Measurements from ENCODE around the gene MEF2A. TPM values are rescaled to one million over a fixed set of nuclear protein-coding genes. Genes with fewer than 3 reads are reported as not detected.
"Not testable (repeated sequence)": the region's sequence is repeated elsewhere in the genome, so short reads cannot be mapped to it uniquely, and the experiment has no call there.

The MEF2A gene
- polyA plus RNA-seq, 1 donor: 29.3 TPM

GRCh38 chr15:99733268-99734039, 167.7 kb downstream of the MEF2A start, which contains the start of gene LYSMD4:
TSS of gene LYSMD4 (minus strand) at chr15:99733437. CDS start at chr15:99731999, 1,438 bp downstream.
- peak; percentile 97 for DNase-seq
- Histone ChIP-seq H3K4me1 (ENCODE audit: control insufficient read depth, insufficient read depth, low read length) (peaks cover 29% of the 10 kb centered on the region), H3K27ac (ENCODE audit: low read length) (peak within 1 kb of the TSS; percentile 99), H3K36me3 (ENCODE audit: control insufficient read depth, insufficient read depth, low read length) (peaks cover 10% of the 10 kb centered on the region), H3K27me3 (ENCODE audit: control insufficient read depth, insufficient read depth, low read length) (no peaks in the 10 kb centered on the region), H3K9me3 (ENCODE audit: control insufficient read depth, low read depth, low read length) (peaks cover 2% of the 10 kb centered on the region), H3K4me3 (ENCODE audit: low read length) (peak within 1 kb of the TSS; percentile 85)
- WGBS (ENCODE audit: insufficient coverage, low lambda C conversion rate): no CpG with 5 or more reads among the region's 69 CpGs

- not testable (repeated sequence) for DNase-seq; H3K36me3 ChIP-seq (ENCODE audit: control insufficient read depth, insufficient read depth, low read length); H3K9me3 ChIP-seq (ENCODE audit: control insufficient read depth, low read depth, low read length); H3K27me3 ChIP-seq (ENCODE audit: control insufficient read depth, insufficient read depth, low read length)
- H3K4me1 ChIP-seq (ENCODE audit: control insufficient read depth, insufficient read depth, low read length): peaks cover 31% of the 10 kb centered on the region
- peak overlapping the region; percentile 49 for H3K4me3 ChIP-seq (ENCODE audit: low read length)
- WGBS (ENCODE audit: insufficient coverage, low lambda C conversion rate): no CpG with 5 or more reads among the region's 13 CpGs
- peak overlapping the region; percentile 99 for H3K27ac ChIP-seq (ENCODE audit: low read length)
Observed at GRCh38 chr15:99734040-99734291, 168.2 kb downstream of the MEF2A start.

- no peak overlapping the region for H3K4me3 ChIP-seq (ENCODE audit: low read length)
- DNase-seq: peak in 1 of 2 donors; percentile 49
- no peaks in the 10 kb centered on the region for H3K36me3 ChIP-seq (ENCODE audit: control insufficient read depth, insufficient read depth, low read length)
- H3K9me3 ChIP-seq (ENCODE audit: control insufficient read depth, low read depth, low read length): peaks cover 2% of the 10 kb centered on the region
- peaks cover 25% of the 10 kb centered on the region for H3K4me1 ChIP-seq (ENCODE audit: control insufficient read depth, insufficient read depth, low read length)
- peak overlapping the region; percentile 99 for H3K27ac ChIP-seq (ENCODE audit: low read length)
- H3K27me3 ChIP-seq (ENCODE audit: control insufficient read depth, insufficient read depth, low read length): no peaks in the 10 kb centered on the region
- WGBS (ENCODE audit: insufficient coverage, low lambda C conversion rate): no CpG with 5 or more reads among the region's 1 CpG
Observed at GRCh38 chr15:99734575-99734974, 168.8 kb downstream of the MEF2A start.

GRCh38 chr15:99735868-99736267, 170.1 kb downstream of the MEF2A start:
- no peaks in the 10 kb centered on the region for H3K27me3 ChIP-seq (ENCODE audit: control insufficient read depth, insufficient read depth, low read length)
- WGBS (ENCODE audit: insufficient coverage, low lambda C conversion rate): no CpG with 5 or more reads among the region's 4 CpGs
- DNase-seq: no peak
- no peaks in the 10 kb centered on the region for H3K36me3 ChIP-seq (ENCODE audit: control insufficient read depth, insufficient read depth, low read length)
- H3K27ac ChIP-seq (ENCODE audit: low read length): no peak overlapping the region
- H3K4me3 ChIP-seq (ENCODE audit: low read length): no peak overlapping the region
- H3K4me1 ChIP-seq (ENCODE audit: control insufficient read depth, insufficient read depth, low read length): peaks cover 22% of the 10 kb centered on the region
- peaks cover 2% of the 10 kb centered on the region for H3K9me3 ChIP-seq (ENCODE audit: control insufficient read depth, low read depth, low read length)

- no CpG with 5 or more reads among the region's 2 CpGs for WGBS (ENCODE audit: insufficient coverage, low lambda C conversion rate)
- Histone ChIP-seq H3K9me3 (ENCODE audit: control insufficient read depth, low read depth, low read length) (peaks cover 2% of the 10 kb centered on the region), H3K4me1 (ENCODE audit: control insufficient read depth, insufficient read depth, low read length) (peaks cover 26% of the 10 kb centered on the region), H3K27me3 (ENCODE audit: control insufficient read depth, insufficient read depth, low read length) (no peaks in the 10 kb centered on the region), H3K27ac (ENCODE audit: low read length) (no peak overlapping the region), H3K36me3 (ENCODE audit: control insufficient read depth, insufficient read depth, low read length) (no peaks in the 10 kb centered on the region), H3K4me3 (ENCODE audit: low read length) (no peak overlapping the region)
- DNase-seq: no peak
Observed at GRCh38 chr15:99736702-99737101, 170.9 kb downstream of the MEF2A start.

- Histone ChIP-seq H3K4me1 (ENCODE audit: control insufficient read depth, insufficient read depth, low read length) (peaks cover 28% of the 10 kb centered on the region), H3K36me3 (ENCODE audit: control insufficient read depth, insufficient read depth, low read length) (no peaks in the 10 kb centered on the region), H3K9me3 (ENCODE audit: control insufficient read depth, low read depth, low read length) (peaks cover 2% of the 10 kb centered on the region), H3K4me3 (ENCODE audit: low read length) (no peak overlapping the region), H3K27me3 (ENCODE audit: control insufficient read depth, insufficient read depth, low read length) (no peaks in the 10 kb centered on the region), H3K27ac (ENCODE audit: low read length) (no peak overlapping the region)
- WGBS (ENCODE audit: insufficient coverage, low lambda C conversion rate): no CpG with 5 or more reads among the region's 7 CpGs
- no peak for DNase-seq
Observed at GRCh38 chr15:99738021-99738847, 172.4 kb downstream of the MEF2A start.

- Histone ChIP-seq H3K4me3 (ENCODE audit: low read length) (no peak overlapping the region), H3K27ac (ENCODE audit: low read length) (no peak overlapping the region), H3K9me3 (ENCODE audit: control insufficient read depth, low read depth, low read length) (no peaks in the 10 kb centered on the region), H3K4me1 (ENCODE audit: control insufficient read depth, insufficient read depth, low read length) (peaks cover 17% of the 10 kb centered on the region), H3K36me3 (ENCODE audit: control insufficient read depth, insufficient read depth, low read length) (no peaks in the 10 kb centered on the region), H3K27me3 (ENCODE audit: control insufficient read depth, insufficient read depth, low read length) (no peaks in the 10 kb centered on the region)
- DNase-seq: no peak
- WGBS (ENCODE audit: insufficient coverage, low lambda C conversion rate): no CpG with 5 or more reads among the region's 2 CpGs
Observed at GRCh38 chr15:99741835-99742234, 176.1 kb downstream of the MEF2A start.

GRCh38 chr15:99744142-99744541, 178.4 kb downstream of the MEF2A start:
- no peak overlapping the region for H3K4me3 ChIP-seq (ENCODE audit: low read length)
- no peaks in the 10 kb centered on the region for H3K9me3 ChIP-seq (ENCODE audit: control insufficient read depth, low read depth, low read length)
- peaks cover 9% of the 10 kb centered on the region for H3K4me1 ChIP-seq (ENCODE audit: control insufficient read depth, insufficient read depth, low read length)
- H3K36me3 ChIP-seq (ENCODE audit: control insufficient read depth, insufficient read depth, low read length): no peaks in the 10 kb centered on the region
- no peak overlapping the region for H3K27ac ChIP-seq (ENCODE audit: low read length)
- DNase-seq: no peak
- no peaks in the 10 kb centered on the region for H3K27me3 ChIP-seq (ENCODE audit: control insufficient read depth, insufficient read depth, low read length)
- WGBS (ENCODE audit: insufficient coverage, low lambda C conversion rate): no CpG with 5 or more reads among the region's 7 CpGs

- no peak overlapping the region for H3K4me3 ChIP-seq (ENCODE audit: low read length)
- H3K27me3 ChIP-seq (ENCODE audit: control insufficient read depth, insufficient read depth, low read length): no peaks in the 10 kb centered on the region
- no peaks in the 10 kb centered on the region for H3K9me3 ChIP-seq (ENCODE audit: control insufficient read depth, low read depth, low read length)
- WGBS (ENCODE audit: insufficient coverage, low lambda C conversion rate): 83% methylated on average over 1 of the region's 9 CpGs
- H3K4me1 ChIP-seq (ENCODE audit: control insufficient read depth, insufficient read depth, low read length): peaks cover 9% of the 10 kb centered on the region
- H3K27ac ChIP-seq (ENCODE audit: low read length): no peak overlapping the region
- H3K36me3 ChIP-seq (ENCODE audit: control insufficient read depth, insufficient read depth, low read length): no peaks in the 10 kb centered on the region
- DNase-seq: no peak
Observed at GRCh38 chr15:99745370-99746086, 179.7 kb downstream of the MEF2A start.

- no peak overlapping the region for H3K4me3 ChIP-seq (ENCODE audit: low read length)
- no peaks in the 10 kb centered on the region for H3K4me1 ChIP-seq (ENCODE audit: control insufficient read depth, insufficient read depth, low read length)
- H3K9me3 ChIP-seq (ENCODE audit: control insufficient read depth, low read depth, low read length): no peaks in the 10 kb centered on the region
- no peaks in the 10 kb centered on the region for H3K27me3 ChIP-seq (ENCODE audit: control insufficient read depth, insufficient read depth, low read length)
- H3K36me3 ChIP-seq (ENCODE audit: control insufficient read depth, insufficient read depth, low read length): no peaks in the 10 kb centered on the region
- no peak overlapping the region for H3K27ac ChIP-seq (ENCODE audit: low read length)
- DNase-seq: peak in 1 of 2 donors; percentile 21
- 20% methylated on average over 1 of the region's 6 CpGs for WGBS (ENCODE audit: insufficient coverage, low lambda C conversion rate)
Observed at GRCh38 chr15:99749386-99749785, 183.6 kb downstream of the MEF2A start.

All from large intestine (tissue), 3 donors.